NCI-H1105 treated with DMSO at 0.1 percent for 48 hours (cell line): ENCODE results near the gene C1orf105.

Experiments
- DNase-seq: peaks from one replicate; lab custom pipeline; 2025; lab: John Stamatoyannopoulos, UW

Gene C1orf105

DNA sequence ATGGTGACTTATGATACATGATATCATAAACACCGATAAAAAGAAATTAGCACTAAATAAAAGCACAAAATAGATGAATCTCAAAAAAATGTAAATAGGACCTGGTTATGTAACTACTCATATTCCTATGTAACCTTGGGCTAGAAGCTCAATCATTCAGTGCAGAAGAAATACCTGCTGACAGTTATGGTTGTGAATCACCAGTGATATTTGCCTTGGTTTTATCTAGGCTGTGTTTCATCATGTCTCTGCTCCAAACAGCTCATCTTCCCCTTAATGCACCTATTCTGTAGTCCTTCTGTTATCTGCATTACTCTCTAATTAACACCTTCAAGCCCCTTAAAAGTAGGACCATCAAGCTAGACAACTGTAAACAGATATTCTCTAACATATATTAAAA is 39.7 kb downstream of the C1orf105 start:
- no peak for DNase-seq

DNA sequence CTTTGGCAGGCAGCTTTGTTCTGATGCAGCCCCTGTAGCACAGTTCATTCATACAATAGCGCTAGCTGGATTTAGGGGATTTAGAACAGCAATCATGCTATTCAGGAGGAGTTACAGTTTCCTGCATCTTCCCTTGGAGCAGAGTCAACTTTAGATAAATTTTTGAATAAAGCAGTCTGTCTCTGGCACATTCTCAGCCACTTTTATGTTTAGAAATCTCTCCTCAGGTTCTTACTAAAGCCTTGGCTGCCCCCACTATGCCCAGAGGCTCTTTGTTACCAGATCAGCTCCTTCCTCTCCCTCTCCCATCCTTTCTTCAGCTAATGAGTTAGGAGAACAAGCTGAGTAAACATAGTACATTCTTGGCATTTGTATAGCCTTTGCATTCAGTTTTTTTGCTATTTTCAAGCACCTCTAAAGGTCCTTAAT is 40.4 kb downstream of the C1orf105 start:
- no peak for DNase-seq

DNA sequence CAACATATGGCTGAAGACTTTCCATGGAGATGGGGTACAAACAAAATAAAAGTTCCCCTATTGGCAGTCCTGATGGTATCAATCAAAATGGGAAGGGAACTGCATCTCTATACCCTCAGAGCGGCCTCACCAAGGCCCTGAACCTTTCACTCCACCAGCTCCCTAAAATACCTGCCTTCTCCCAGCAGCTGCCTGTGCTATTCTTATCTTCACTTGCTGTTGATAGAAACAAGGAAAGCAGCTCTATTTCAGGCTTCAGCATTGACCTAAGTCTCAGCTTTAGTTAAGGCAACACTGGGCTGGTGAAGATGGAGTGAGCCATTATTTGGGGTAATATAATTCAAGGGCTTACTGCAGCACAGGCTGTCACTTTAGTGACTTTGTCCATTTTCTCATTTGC is 45.1 kb downstream of the C1orf105 start:
- no peak for DNase-seq

DNA sequence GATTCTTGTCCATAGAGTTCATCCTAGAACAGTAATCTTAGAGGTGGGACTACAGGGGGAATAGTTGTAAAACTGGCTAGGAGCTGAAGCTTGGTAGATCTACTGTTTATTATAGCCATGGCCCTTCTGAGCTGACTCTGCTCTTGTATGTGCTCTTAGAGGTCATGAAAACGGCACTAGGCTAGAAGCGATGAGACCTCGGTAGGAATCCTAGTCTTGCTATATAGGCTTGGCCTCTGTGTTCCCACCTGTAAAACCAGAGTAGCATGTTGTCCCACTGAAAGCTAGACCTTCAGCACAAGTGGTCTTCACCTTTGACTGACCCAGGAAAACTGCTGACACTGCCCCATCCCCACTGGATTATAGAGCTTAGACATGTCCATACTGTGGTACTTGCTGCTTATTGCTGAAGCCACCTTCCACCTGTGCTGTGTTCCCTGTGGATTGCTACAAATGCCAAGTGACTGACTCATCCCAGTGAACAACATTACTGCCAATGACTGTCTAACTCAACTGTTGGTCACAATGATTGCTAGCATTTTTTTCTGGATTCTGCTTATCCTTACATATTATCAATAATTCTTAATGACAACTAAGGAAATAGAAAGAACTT is 46.4 kb downstream of the C1orf105 start:
- no peak for DNase-seq

DNA sequence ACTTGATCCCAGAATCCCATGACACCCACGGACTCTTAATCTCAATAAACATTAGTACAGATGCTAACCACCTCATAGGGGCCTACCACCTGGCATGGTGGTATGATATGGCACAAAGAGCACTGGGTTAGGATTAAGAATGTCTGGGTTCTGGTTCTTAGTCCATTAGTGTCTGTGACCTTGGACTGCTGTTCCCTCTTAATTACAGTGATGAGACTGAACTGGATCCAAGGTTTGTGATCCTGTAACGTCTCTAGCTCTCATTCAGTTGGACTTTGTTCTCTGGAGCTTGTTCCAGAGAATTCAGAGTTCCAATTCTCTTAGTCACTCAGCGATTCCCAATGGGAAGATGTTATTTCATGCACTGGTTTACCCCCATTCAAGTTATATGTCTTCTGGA is 47.0 kb downstream of the C1orf105 start:
- DNase-seq: no peak

DNA sequence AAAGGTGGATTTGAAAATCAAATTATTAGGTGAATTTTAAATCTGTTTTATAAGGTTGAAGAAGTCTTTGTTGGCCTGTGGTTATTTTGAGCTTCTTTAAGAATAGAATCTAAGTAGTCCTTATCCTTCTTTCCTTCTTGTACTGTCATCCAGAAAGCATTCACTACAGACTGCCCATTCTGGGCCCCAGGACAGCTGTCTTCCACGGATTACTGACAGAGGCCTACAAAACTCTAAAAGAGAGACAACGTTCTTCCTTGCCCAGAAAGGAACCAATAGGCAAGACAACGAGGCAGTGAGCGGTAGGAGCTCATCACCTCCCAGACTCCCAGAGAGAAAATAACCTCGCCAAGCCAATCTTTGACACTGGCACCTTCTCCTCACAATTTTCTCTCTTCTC is 47.8 kb downstream of the C1orf105 start:
- DNase-seq: no peak

DNA sequence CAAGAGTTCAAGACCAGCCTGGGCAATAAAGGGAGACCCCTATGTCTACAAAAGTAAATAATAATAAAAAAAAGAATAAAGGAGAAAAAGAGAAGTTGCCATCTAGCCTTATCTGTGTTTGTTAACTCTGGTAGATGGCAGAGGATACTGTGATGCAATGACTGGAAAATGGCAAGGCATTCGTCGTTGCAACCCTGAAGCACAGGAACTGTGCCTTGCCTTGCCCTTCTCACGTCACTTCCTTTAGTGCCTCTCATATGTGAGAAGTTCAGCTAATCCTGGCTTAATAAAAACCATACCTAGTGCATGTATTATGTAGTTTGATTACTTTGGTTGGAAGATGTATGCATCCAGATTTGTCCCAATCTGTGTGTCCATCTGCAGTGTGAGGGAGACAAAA is 49.2 kb downstream of the C1orf105 start:
- DNase-seq: no peak

DNA sequence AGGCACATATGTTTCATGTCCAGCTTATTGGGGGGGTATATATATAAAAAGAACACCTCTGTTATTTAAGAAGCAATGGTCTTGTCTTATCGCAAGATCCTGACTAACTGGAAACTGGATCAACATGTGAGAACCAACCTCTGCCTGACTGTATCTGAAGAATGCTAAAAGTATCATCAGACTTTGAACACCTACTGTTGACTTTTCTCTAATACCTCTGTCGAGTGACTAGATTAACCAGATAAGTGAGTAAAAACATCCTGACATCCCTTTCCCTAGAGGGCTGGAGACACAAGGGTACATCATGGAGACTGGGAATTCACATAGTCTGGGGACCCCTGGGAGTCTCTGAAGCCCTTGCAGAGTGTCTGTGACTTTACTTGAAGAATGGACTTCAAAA is 49.7 kb downstream of the C1orf105 start:
- DNase-seq: no peak

DNA sequence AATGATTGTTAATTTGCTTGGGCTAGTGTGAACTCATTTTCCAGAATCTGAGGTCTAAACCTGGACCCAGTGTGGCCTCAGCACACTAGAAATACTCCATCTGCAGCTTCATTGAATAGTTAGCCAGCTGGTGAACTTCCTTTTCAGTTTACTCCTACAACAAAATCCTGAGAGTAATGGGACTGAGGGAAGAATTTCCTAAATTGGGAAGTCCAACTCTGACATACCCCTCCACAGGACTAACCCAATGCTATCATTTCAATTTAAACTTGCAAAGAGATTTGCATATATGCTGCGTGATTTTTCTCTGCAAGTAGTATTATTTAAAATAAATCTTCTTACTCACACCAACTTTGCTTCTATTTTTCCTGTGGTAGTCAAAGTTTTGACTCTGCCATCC is 51.2 kb downstream of the C1orf105 start:
- no peak for DNase-seq

DNA sequence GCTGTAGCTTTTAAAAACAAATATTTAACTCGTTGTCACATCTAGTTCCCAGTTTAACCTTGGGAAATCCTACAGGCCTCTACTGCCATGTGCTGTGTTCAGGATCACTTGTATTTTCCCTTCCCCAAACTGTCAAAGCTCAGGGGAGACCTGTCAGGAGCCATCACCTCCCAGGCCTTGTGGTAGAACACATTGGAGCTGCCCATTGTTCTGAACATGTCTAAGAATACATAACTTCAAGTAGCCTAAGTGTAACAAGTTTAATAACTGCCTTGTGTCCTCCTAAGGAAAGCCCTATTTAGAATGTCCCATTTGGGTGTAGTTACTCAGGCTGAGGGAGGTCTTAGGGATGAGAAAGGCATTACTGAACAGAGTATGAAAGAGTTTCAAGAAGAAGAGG is 52.0 kb downstream of the C1orf105 start:
- no peak for DNase-seq

DNA sequence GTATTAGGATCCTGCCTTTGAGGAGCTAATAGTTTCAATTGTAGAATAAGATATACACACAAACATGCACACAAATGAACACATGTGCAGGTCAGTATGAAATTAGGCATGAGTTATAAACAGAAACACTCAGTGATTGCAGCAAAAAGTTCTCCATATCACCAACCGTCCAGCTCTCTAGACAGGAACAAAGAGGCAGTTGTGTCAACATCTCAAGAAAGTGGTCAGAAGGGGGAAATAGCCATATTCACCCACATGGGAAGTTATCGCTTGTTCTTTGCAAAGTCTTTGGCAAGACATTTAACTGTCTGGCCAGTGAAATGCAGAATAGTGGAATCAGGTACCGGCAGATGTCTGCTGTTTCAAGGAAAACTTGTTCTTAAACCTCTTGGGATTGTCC is 52.8 kb downstream of the C1orf105 start:
- no peak for DNase-seq

DNA sequence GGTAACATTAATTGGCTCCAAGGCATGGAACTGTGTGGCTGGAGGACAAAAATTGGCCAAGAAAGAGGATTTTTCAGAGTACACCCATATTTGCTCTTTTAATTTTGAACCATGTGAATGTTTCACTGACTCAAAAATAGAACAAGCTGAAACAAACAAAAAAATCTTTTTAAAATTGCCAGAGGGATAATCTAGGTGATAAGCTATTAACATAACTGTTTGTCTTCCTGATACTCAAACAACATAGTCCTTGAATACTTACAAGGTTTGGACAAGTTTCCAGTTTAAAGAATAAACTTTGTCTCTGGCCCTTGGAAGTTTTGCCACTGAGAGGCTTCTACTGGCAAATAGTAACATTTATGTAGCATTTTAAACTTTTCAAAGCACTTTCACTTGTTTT is 53.4 kb downstream of the C1orf105 start:
- DNase-seq: no peak

DNA sequence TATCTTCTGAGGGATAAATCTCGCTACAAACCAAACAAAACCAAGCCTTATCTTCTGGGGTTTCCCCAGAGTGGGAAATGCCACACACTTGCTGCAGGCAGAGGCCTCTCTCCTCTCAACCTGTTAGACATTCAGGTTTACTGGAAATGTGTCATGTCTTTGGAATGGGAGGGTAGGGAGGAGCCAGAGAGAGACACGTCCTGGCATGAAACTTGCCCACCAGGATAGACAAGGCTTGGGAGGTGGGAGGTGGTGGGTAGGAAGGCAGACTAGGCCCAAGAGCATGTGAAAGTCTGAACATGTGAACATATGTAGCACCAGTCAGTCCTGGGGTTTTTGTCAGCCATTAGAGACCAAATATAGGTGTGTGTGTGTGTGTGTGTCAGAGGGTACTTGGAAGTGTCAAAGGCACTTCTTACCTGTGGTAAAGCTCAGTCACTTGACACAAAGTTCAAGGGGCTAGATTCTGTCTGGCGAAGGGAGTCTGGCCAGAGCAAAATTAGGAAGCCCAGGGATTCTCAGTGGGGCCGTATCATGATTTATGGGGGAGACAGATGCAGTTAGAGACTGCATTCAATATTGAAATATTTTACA is 55.8 kb downstream of the C1orf105 start:
- DNase-seq: no peak

DNA sequence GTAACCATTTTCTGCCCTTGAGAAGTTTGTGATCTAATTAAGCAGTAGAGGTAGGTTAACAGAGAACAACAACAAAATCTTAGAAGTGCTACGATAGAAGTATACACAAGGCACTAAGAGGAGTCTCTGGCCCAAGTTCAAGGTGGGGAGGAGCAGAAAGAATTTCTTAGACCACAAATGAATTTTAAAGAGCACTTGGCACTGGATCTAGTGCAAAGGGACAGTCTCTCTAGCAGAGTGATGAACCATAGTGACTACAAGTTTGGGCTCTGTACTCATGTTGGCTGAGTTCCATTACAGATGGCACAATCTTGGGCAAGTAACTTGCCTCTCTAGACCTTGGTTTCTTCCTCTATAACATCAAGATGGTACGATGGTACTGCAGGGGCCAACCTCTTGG is 56.7 kb downstream of the C1orf105 start:
- no peak for DNase-seq

DNA sequence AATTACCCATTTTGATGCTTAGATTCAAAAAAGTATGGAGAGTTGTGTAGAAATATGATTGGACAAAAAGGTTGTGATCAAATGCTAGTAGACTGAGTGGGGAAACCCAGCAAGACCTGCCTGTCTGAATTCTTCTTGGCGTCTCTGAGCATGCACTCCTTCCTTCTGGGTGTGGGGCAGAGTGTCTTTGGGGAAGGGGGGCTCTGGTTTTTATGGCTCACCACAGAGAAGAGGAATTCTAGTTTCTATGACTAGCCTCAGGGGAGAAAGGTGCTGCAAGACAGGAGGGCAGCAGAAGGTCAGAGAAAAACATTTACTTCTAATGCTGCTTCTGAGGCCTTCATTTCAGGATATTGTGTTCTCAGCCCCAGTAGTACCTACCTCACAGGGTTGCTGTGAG is 57.3 kb downstream of the C1orf105 start:
- no peak for DNase-seq

DNA sequence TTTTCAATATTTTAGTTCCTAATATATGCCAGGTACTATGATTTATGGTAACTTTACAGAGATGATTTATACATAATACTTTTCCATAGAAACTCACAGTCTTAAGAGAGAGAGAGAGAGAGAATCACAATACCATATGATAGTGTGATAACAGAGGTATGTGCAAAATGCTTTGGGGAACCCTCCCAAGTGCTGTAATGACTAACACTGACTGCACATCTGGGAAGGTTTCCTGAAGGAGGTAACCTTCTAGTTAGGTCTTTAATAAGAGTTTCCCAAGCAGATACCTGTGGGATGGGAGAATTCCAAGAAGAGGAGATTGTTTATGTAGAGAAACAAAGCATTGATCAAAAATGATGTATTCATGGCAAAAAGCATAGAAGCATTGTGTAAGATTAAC is 58.0 kb downstream of the C1orf105 start:
- no peak for DNase-seq

DNA sequence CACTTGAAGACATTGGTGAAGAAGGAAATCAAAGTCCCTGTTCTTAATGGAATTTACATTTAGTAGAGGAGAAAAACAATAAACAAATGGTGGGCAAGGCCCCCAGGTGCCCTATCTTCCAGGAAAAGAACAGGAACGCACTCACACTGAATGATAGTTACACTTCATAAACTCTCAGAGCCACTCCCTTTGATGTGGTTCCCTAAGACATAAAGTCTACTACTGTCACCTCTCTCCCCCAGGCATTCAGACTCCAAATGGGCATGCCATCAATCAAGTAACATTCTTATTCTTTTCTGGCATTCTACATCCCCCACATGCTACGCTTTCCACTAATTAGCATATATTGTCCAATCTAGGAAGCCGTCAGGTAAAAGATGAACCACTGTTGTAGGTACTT is 59.9 kb downstream of the C1orf105 start:
- no peak for DNase-seq

DNA sequence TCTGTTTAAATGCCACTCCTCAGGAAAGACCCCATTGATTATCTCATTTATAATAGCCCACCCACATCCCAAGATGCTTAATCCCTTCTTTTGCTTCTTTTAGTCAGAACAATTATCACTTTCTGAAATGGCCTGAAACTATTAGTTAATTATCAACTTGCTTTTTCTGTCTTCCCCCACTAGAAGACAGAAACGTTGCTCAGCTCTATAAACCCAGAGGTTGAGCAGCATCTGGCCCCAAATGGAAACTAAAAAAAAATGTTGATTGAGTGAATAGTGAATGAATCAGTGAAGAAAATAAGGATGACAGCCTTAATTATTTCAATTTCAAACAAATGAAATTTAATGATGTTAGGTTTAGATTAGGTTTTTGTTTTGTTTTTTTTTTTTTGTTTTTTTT is 61.6 kb downstream of the C1orf105 start:
- no peak for DNase-seq

DNA sequence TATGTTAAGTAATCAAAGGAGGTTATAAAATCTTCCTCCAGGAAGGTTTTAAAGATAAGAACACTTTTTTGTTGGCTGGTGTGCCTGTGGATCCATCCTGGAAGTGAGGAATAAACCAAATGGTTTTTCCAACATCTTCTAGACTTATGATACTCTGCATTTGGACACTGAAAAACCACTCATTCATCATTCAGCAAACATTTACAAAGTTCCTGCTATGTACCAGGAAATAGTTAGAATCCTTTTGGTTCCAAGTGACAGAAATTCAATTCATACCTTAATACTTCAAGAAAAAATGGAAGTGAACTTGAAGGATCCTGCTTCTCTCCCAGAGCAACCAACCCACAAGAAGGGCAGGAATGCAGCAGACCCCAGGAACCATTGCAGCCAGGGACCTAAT is 63.0 kb downstream of the C1orf105 start:
- no peak for DNase-seq

DNA sequence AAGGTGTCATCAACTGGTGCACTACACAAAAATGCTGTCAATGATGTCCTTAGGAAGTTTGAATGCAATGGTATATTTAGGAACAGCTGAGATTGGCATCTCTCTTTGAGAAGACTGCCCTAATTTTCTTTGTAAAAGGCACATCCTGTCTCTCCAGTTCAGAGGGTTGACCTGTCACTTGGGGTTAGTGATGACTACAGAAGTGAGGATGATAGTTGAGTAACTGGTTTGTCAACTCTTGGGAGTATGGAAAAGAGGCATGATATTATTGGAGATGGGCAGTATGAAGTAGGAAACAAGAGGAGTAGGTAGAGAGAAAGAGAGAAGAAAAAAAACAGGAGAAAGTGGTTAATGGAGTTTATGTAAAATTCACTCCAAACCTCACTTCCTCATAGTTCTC is 63.8 kb downstream of the C1orf105 start:
- no peak for DNase-seq

DNA sequence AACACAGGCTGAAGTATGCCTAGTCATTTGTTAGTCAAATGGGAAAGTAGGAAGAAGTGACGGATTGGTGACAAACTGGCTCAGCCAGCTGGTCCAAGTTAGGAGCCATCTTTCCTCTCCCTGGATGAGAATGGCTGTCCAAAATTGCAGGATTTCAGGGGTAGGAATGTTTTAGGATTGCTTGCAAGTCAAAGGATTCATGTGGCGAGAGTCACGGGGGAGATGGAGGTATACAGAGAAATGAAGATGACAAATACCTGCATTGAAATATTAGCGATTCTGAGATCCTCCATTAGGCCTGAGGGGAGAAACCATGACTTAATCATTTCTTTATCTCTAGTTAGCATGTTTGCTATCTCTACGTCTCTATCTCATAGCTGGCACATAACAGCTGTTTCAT is 65.1 kb downstream of the C1orf105 start:
- no peak for DNase-seq

DNA sequence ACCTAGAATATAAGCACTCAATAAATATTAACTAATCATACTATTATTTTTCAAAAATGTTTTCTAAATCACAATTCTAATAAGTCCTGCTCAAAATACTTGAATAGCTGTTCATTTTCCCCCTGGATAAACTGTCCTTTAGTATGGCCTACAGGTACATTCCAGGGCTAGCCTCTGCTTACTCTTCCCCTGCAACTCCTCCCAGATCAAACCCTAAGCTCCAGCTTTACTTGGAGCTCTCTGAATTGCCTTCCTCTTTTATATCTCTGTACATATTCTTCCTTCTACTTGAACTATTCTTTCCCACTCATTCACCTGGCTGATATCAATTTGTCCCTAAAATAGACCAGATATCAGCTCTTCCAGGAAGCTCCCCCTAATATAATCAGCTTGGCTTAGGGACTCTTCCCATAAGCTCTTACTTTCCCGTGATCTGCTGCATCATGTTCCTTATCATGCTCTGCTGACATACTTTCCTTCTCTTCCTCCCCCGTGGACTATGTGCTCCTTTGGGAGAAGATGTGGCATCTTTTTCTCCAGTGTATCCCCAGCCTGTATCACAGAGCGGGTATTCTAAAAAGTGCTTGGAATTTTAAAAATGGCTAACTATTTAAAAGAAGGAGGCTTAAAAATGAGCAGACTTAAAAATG is 66.4 kb downstream of the C1orf105 start:
- no peak for DNase-seq

DNA sequence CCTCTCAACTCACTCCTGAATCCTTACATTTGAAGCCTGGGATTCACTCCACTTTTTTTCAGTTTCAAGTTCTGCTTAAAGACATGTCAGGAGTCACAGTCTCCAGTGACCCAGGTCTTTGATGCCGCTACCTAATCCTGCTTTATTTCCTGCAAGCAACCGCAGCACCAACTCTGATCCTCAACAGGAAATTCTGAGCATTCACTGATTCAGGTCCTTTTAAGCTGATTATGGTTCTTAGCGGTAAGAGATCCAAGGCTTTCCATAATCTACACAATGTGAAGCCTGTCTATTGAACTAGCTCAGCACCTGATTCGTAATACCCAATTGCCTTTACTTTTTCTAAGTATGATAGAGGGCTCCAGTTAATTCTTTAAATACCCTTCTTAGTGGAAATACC is 67.1 kb downstream of the C1orf105 start:
- DNase-seq: no peak

DNA sequence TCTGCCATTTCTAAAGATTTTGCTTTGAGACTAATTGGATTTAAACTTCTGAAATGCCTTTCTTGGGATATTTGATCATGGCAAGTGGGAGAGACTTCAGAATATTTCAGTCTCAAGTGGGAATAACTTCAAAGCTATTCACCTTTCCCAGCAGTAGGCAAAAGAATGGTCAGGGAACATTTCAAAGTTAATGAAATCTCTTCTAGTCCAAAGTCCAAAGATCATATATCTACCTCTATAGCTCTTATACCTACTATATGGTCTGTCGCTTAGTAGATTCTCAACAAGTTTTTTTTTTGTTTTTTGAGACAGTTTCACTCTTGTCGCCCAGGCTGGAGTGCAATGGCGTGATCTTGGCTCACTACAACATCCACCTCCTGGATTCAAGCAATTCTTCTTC is 67.9 kb downstream of the C1orf105 start:
- no peak for DNase-seq
